GM19025 (cell line): ENCODE data around the gene SIX3.

Source experiments
- ATAC-seq: cut with Tn5 transposase; IDR thresholded peaks from one replicate; pipeline ENCODE4 v1.9.1; 2021; ENCODE audit warnings: mild to moderate bottlenecking, low read depth, moderate library complexity; ENCODE audit not compliant: unreplicated experiment

The SIX3 gene

DNA sequence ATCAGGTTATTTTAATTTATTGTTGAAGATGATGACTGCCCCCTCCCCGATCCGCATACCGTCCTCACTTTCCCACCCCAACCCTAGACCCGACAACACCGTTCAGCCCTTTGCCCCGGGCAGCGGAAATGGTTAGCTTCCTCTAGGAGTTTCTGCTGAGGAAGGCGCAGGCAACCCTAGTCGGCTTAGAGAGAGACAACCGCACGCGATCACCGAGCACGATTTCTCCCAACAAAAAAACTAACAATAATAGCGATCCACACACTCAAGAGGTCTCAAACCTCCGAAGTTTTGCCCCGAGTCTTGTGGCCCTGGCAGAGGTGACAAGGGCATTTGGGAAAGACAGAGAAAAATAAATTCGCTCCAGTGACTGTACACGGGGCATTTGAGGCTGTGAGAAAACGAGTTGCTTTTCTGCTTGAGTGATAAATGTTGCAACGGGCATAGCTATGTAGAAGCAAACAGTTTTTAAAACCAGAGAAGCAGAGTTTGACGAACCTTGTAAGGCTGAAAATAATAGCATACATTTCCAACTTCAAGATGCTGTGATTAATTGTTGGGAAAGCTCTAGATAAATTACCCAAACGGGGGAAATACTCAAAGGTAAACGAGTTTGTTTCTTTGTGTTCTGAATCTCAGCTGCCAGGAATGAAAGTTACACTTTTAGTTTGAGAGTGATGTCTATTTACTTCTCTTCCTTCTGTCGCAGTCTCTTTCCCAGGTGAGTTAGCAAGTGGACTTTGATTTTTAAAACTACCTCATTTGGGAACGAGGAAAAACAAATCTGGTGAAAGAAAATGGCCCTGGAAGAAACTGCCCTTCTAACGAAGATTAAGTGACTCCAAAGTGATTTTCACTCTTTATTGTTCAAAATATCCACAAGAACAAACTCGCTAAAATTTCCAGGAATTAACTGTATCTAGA is 11.0 kb upstream of the SIX3 start:
- no peak for ATAC-seq

DNA sequence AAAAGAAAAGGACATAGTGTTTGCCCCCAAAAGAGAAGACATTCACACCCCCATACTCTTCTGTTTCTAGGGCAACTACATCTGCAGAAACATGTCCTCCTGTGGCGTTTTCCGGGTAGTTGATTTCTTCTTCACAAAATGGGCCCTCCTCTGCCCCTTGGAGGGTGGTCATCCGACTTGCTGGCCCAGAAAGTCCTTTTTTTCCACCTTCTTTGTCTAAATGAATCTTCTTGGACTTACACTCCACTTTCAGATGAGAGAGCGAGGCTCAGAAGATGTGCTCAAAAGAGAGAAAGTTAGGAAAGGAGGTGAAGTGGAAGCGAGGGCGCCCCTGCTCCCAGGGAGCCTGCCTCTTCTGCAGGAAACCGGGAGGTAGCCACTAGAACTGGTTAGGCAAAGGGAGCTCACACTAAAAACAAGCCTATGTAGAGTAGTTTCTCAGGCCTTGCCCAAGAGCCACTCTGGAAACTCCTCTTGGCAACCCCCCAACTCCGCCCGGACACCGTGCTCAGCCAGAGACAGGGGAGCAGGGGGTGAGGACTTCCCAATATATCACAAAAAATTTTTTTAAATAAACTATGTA is 10.2 kb upstream of the SIX3 start:
- ATAC-seq, result no peak

- ATAC-seq, result no peak
These were observed 9.4 kb upstream of the SIX3 start for GRCh38 chr2:44932079-44932478.

DNA sequence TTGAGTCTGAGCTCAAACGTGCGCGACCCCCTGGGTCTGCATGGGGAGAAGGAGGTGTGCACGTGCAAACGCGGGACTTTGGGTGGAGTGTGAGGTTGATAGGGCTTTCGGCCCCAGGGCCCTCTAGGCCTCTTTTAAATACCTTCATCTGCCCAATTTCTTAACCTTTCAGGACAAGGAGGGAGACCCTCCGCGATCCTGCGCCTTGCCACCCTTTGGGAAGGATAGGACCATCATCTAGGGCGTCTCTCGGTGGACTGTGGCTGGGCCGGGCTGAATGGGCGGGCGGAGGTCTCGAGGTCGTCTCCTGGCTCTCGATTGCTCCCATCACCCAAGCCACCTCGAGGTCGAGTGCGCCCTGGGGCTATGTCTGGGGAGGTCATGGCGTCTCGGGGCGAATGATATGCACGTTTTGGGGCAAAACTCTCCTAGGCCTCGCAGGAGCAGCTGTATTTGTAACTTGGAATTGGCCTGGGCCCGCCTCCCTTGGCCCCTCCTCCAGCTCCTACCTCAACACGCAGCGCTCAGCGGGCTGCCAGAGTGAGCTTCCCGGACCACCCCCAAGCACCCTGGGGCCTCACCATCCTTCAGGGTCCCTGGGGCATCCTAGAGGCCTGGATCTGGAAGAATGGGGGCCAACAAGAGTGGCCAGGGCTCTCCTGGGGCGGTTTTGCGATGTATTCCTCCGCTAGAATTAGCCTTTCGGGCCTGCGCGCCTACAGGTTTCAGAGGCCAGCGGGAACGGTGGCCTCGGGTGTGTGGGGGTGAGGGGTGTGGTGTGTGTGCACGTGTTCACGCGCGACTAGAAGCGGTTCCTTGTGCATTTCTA is 8.7 kb upstream of the SIX3 start:
- ATAC-seq, result no peak

- no peak for ATAC-seq
These were observed 8.0 kb upstream of the SIX3 start for GRCh38 chr2:44933434-44933951.

DNA sequence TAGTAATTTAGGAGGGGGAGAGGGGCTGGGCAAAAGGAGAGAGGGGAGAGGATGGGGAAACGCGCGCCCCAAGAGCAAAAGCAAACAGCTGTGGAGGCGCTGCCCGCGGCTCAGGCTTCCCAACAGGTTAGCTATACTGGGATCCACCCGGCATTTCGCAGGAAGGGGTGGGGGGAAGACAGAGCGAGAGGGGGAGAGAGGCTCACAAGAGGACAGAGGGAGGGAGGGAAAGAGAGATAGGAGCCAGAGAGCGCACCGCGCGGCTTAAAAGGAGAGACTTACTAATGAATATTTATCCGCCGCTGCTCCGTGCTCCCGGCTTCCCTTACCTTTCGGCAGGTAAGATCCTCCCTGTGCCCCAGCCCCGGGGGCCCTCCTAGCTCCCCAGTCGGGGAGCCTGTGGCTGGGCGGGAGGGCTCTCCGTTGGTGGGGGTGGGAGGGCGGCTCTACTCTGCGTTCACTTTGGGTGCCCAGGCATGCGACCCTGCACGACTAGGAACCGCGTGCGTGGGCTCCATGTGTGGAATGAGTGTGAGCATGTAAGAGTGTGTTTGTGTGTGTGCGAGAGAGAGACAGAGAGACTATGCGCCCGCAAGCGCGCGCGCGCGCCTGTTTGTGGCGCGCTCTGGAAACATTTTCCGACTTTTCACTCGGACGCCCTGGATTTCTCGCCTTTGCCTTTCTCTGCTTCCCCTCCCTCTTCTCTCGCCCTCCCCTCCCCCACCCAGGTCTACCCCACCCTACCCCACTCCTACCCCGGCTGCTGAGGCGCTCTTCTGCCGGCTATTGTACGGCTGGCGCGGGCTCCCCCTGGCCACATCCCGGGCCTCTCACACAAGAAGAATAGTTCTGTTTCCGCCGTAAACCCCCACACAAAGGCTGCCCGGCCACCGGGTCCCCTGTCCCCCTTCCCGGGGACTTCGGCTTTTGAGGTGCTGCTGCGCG is 7.2 kb upstream of the SIX3 start:
- ATAC-seq, result no peak

GRCh38 chr2:44934983-44935728 is 6.3 kb upstream of the SIX3 start:
- ATAC-seq, result no peak

GRCh38 chr2:44935729-44936098 is 5.8 kb upstream of the SIX3 start:
- ATAC-seq, result no peak

DNA sequence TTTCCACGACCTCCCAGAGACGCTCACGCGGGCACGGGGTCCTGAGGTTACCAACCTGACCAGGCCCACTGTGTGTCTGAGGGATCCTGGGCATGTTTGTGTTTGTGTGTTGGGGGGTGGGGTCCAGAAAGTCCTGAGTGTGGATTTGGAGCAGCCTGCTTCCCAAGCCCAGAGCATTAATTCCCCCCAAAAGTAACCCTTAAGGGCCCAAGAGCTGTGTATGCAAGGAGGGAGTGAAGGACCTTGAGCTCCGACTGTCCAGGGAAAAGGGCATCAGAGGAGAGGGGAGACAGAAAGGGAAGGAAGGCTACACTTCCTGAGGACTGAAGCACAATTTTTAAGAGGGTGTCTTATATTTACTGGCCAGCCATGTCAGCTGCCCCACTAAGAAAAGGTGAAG is 5.2 kb upstream of the SIX3 start:
- ATAC-seq, result no peak

- ATAC-seq, result no peak
These were observed 4.5 kb upstream of the SIX3 start for GRCh38 chr2:44936715-44937687.

DNA sequence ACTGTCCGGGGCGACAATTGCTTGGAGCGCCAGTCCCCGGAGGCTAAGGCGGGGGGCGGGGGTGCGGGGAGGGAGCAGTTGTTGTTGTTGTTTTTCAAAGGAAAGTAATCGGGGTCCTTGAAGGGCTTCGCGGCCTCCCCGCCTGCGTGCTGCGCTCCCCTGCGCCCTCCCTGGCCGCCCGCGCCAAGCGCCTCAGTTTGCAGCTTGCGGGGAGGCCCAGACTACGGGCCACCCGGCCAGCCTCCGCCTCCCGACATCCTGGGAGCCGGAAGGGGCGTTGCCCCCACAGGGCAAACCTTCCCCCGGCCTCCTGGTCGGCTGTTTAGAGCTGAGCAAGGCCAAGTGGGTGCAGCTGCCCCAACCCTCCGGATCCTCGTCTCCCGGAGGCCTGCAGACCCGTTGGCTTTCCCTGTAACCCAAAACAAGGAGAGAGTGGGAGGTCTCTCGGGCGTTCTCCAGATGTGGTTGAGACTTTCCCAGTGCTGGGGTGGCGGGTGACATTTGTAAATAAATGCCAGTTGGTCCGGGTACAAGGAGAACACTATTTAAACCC is 3.7 kb upstream of the SIX3 start:
- no peak for ATAC-seq

- no peak for ATAC-seq
These were observed 3.0 kb upstream of the SIX3 start for GRCh38 chr2:44938287-44939105.

DNA sequence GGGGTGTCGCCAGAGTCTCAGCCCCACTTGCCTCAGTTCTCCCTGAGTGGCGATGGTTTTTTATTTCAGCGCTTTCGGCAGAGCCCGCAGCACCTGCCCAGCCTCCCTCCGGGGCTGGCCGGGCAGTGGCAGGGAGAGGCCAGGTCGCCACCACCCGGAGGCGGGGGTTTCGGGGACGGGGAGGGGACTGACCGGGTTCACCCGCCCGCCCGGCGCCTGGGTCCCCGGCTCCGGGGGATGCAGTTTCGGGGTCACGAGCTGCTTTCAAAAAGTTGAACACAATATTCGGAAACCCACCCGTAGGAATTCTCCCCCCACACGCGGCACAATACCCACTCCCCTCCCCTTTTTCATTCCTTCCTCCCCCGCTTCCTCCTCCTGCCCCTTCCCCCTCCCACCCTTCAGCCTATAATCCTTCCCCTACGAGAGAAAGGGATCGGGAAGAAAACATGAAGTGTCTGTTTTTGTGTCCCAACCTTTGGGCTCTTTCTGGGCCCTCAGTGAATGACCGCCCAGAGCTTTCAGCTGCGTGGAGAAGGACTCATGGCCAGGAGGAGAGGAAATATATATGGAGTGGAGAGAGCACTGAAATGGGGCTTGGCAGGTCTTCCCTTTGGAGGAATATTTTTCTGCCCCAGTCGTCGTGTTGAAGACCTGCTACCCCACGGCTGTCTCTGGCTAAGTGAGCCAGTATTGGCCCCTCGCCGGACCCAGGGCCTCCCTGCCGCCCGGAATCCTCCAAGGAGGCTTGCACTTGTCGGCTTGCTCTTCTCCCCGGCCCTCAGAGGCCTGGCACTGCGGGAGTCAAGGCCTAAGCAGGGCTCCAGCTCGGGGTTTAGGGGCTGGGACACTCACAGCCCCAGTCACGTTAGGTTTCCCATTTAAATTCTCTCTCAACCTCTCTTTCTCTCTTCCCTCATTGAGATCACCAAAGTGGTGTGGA is 2.1 kb upstream of the SIX3 start:
- ATAC-seq, result no peak

DNA sequence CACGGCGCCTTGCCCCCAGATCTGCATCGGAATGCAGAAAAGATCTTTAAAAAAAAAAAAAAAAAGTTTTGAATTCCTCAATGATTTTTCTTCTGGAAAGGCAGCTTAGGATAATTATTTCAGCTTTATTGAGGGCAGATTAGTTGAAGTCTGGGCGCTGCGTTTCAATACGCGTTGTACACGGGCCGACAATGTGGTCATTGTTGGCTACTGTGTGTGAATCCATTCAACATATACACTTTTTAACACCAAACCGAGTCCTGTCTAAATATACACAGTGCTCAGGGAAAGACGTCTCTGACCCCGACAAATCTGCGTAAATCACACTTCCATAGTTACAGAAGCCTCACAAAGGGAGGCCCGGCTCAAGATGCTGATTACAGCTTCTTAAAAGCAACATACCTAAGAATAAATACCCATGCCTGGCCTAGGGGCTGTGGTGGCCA is 1.4 kb upstream of the SIX3 start:
- ATAC-seq, result no peak

- no peak for ATAC-seq
These were observed 604 bp upstream of the SIX3 start for GRCh38 chr2:44940732-44941464.
